Inflammatory macrophage treated with lipopolysaccharide for 1 hour (primary cell): ENCODE results near the gene PRAME.

Source experiments
- DNase-seq, 2 donors: peaks; one replicate each; pipeline ENCODE4 v3.0.0-alpha.2; 2020 to 2022

The PRAME gene

GRCh38 chr22:22579869-22580604, 21.0 kb upstream of the PRAME start:
- no peak for DNase-seq

GRCh38 chr22:22578702-22579424, 19.8 kb upstream of the PRAME start:
- DNase-seq: peak in 1 of 2 donors; percentile 41

GRCh38 chr22:22576989-22577427, 17.9 kb upstream of the PRAME start:
- no peak for DNase-seq

GRCh38 chr22:22576244-22576988, 17.4 kb upstream of the PRAME start:
- peak; percentile 34 to 69 for DNase-seq

GRCh38 chr22:22574361-22574760, 15.3 kb upstream of the PRAME start:
- DNase-seq: no peak

GRCh38 chr22:22573047-22573889, 14.2 kb upstream of the PRAME start:
- no peak for DNase-seq

GRCh38 chr22:22571862-22572261, 12.8 kb upstream of the PRAME start:
- no peak for DNase-seq

GRCh38 chr22:22571429-22571828, 12.4 kb upstream of the PRAME start:
- DNase-seq: no peak

- DNase-seq: no peak
Measured at GRCh38 chr22:22569218-22569617, 10.2 kb upstream of the PRAME start.

- peak; percentile 27 to 31 for DNase-seq
Measured at GRCh38 chr22:22565981-22566380, 6.9 kb upstream of the PRAME start.

GRCh38 chr22:22558071-22558971, 744 bp downstream of the PRAME start:
- no peak for DNase-seq

- no peak for DNase-seq
Measured at GRCh38 chr22:22556995-22557925, 1.8 kb downstream of the PRAME start.

- DNase-seq: no peak
Measured at GRCh38 chr22:22556578-22556977, 2.5 kb downstream of the PRAME start.

GRCh38 chr22:22555596-22555995, 3.5 kb downstream of the PRAME start:
- DNase-seq: no peak

GRCh38 chr22:22554587-22555284, 4.3 kb downstream of the PRAME start:
- peak; percentile 34 to 44 for DNase-seq

GRCh38 chr22:22553735-22554586, 5.1 kb downstream of the PRAME start:
- DNase-seq: no peak

- no peak for DNase-seq
Measured at GRCh38 chr22:22553141-22553540, 5.9 kb downstream of the PRAME start.

- DNase-seq: no peak
Measured at GRCh38 chr22:22552630-22553029, 6.4 kb downstream of the PRAME start.
